Sciatic nerve (tissue), 2 donors: ENCODE results near the gene BASP1. TPM values are rescaled to one million over a fixed set of nuclear protein-coding genes. Genes with fewer than 3 reads are reported as not detected.
A peak's percentile ranks its signal among the peaks of the same experiment; 100 is the strongest.
"Not testable (repeated sequence)": the region's sequence is repeated elsewhere in the genome, so short reads cannot be mapped to it uniquely, and the experiment has no call there.

Experiments
- ATAC-seq: fragments of 200-7000 bp; cut with Tn5 transposase; one replicate; pipeline ENCODE4 v1.9.1; 2020; ENCODE audit warnings: mild to moderate bottlenecking, moderate library complexity
- DNase-seq: peaks from one replicate; pipeline ENCODE4 v3.0.0-alpha.2; 2020; ENCODE audit warnings: low spot score
- intact Hi-C: fragments of 100-400 bp; cut with DNase I; formaldehyde crosslinking; loops from one replicate; pipeline ENCODE4 v1.14.2; 2022
- total RNA-seq: library from RNA; stranded (reverse); fragmentation: NEBNext Ultra II Directional; extraction: Animal tissue kit (Norgen Biotek cat#: 25700); gene quantifications from one replicate; pipeline ENCODE4 v1.2.1, GENCODE V29; 2021
- donor health status: DM: no; HTN: no; CAD: no.
- donor health status: DM: no; HTN: no; CAD: no.

BASP1 gene
- total RNA-seq, 1 donor from 2014 or later = 26.8 TPM

DNA sequence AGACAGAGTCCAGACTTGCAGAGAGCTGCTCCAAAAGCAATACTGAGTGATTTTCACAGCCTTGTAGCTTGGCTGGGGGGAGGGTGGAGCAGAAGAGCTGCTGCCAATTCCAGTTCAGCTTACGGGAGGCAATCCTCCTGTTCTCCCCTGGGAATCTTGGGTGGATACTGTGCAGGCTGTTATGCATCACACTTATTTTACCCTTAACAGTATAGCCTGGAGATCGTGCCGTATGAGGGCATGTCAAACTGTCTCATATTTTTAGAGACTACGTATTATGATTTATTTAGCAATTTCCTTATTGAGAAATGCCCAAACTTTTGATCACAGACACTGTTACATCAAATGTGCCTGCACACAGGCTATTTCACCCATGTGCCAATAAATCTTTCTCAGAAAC, 85.2 kb downstream of the BASP1 start:
- no peak for DNase-seq
- intact Hi-C loops = no loop called here
- peak; percentile 47 for ATAC-seq

DNA sequence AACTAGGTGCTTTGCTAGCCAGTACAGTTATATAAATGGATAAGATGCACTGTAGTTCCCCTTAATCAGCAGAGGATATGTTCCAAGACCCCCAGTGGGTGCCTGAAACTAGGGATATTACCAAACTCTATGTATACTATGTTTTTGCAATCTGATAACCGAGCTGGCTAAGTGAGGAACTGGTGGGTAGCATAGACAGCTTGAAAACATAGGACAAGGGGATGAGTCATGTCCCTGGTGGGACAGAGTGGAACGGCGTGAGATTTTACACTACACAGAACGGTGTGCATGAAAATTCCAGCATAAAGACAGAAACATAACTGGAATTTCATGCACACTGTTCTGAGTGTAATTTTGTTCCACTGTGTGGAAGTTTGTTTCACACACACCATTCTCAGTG, 86.9 kb downstream of the BASP1 start:
- DNase-seq (no peak), ATAC-seq (peak; percentile 19)
- intact Hi-C loops = no loop called here

DNA sequence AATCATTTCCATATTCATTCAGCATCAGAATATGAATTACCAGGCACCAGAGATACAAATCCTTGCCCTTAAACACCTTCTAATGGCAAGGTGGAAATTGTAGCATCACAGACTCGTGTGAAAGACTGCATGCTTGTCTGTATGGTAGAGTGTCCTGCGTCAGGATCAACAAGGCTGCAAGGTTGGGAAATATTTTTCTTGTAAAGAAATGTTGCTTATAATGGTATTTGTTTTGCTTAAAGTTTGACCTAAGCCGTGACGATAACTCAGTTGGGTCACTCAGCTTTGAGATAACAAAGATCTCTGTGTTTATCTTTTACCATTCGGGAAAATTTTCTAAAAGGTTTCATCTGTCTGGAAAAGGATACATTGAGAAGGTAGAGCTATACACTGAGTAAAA, 87.6 kb downstream of the BASP1 start:
- intact Hi-C loops = no loop called here
- ATAC-seq (no peak), DNase-seq (no peak)

DNA sequence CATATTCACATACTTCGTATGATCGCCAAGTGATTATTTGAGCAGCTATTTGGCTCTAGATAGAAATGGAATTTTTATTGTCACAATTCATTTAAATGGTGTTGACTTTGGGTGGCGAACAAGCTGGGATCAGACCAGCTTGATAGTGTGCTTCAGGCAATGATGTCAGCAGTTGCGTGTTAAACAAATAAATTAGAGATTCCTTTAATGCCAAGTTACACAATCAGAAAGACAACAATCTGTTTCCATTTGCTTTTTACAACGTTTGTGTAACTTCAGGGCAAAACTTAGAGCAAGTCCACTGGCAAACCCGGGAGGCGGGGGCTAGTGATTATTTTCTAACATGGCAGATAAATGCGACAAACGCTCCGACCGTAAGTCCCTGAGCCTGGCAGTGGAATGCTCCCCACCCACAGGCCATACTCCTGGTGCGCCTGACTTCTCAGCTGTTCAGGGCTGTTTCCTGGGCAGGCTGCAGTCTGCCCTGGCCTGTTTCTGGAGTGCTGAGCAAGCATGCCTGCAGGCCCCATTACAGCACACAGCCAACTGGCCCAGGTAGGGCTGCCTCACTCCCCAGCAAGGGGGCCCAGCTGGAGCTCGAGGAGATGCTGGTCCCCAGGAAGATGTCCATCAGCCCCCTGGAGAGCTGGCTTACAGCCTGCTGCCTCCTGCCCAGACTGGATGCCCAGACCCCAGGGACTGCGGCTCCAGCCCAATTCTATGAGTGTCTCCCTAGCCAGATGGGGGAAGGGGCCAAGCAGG, 88.7 kb downstream of the BASP1 start:
- ATAC-seq (peak; percentile 88), DNase-seq (peak; percentile 64)
- intact Hi-C loops = no loop called here

DNA sequence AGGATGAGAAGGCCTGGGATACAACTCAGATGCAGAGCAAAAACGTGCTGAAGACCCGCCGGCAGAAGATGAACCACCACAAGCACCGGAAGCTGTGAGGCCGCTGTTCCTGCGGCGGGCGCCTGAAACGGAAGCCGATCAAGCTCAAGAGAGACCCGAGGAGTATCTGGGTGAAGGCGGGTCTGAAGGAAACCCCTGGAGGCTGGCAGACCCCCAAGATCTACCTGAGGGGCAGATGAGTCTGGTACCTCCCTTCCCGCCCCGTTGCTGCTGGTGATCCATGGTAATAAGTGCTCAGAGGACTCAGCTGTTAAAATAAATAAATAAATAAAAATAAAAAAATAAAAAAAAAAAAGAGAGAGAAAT, 89.3 kb downstream of the BASP1 start:
- ATAC-seq = no peak
- DNase-seq = no peak
- intact Hi-C loops = no loop called here

DNA sequence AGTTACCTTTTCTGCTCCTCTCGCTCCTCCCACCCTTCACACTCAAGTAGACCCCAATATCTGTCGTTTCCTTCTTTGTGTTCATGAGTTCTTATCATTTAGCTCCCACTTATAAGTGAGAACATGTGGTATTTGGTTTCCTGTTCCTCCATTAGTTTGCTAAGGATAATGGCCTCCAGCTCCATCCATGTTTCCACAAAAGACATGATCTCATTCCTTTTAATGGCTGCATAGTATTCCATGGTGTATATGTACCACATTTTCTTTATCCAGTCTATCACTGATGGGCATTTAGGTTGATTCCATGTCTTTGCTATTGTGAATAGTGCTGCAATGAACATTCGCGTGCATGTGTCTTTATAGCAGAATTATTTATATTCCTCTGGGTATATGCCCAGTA, 90.0 kb downstream of the BASP1 start:
- DNase-seq, ATAC-seq, intact Hi-C loops: not testable (repeated sequence)

DNA sequence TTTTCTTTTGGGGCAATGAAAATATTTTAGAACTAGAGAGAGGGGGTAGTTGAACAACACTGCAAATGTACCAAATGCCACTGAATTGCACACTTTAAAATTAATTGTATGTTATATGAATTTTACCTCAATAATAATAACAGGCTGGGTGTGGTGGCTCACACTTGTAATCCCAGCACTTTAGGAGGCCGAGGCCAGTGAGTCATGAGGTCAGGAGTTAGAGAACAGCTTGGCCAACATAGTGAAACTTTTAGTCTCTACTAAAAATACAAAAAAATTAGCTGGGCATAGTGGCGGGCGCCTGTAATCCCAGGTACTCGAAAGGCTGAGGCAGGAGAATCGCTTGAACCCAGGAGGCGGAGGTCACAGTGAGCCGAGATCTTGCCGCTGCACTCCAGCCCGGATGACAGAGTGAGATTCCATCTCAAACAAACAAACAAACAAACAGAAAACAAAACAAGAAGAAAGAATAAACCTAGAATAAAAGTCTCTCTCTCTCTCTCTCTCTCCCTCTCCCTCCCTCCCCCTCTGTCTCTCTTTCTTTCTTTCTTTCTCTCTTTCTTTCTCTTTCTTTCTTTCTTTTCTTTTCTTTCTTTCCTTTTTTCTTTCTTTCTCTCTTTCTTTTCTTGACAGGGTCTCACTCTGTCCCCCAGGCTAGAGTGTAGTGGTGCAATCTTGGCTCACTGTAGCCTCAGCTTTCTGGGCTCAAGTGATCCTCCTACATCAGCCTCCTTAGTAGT, 91.1 kb downstream of the BASP1 start:
- intact Hi-C loops = no loop called here
- ATAC-seq (no peak), DNase-seq (no peak)

DNA sequence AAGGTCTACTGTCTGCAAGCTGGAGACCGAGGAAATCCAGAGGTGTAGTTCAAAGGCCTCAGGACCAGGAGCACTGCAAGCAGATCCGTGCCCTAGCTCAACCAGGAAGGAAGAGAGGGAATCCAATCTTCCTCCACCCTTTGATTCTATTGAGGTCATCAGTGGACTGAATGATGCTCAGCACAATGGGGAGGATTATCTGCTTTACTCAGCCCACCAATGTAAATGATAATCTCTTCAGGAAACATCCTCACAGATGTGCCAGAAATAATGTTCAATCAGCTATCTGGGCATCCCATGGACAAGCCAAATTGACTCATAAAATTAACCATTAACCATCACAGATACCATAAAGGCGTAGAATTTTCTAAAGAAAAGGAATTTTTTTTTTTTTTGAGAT, 92.0 kb downstream of the BASP1 start:
- DNase-seq (no peak), ATAC-seq (no peak)
- intact Hi-C loops = no loop called here

DNA sequence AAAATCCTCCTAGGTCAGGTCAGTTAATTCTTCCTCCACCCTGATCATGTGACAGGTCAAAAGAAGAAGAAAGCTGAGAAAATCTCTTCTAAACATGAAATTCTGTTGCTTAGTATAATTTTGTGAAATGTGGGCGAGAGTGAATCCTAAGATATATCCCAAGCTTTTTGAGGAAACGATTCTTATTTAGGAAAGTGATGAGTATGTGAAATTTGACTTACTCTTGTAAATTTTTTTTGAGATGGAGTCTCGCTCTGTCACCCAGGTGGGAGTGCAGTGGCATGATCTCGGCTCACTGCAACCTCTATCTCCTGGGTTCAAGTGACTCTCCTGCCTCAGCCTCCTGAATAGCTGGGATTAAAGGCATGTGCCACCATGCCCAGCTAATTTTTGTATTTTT, 93.1 kb downstream of the BASP1 start:
- DNase-seq, ATAC-seq, intact Hi-C loops: not testable (repeated sequence)

DNA sequence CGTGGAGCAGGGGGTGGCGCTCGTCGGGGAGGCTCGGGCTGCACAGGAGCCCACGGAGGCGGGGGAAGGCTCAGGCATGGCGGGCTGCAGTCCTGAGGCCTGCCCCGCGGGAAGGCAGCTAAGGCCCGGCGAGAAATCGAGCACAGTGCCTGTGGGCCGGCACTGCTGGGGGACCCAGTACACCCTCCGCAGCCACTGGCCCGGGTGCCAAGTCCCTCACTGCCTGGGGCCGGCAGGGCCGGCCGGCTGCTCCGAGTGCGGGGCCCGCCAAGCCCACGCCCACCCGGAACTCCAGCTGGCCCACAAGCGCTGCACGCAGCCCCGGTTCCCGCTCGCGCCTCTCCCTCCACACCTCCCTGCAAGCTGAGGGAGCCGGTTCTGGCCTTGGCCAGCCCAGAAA, 94.4 kb downstream of the BASP1 start:
- ATAC-seq, intact Hi-C loops, DNase-seq: not testable (repeated sequence)

DNA sequence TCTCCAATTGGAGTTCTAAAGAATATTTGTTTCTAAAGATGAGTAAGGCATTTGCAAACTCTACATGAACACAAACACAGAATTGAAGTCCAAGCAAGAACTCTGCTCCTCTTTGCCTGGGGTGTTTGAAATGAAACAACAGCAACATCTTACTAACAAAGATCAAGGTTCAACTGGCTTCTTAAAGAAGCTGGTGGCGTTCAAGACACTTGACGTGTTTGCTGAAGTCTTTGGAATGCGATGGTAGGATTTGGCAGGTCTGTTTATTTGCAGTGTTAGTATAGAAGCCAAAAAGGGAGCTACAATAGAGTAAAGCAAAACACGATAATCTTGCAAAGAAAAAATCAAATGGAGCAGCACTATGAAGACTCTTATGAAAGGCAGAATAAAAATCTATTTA, 94.9 kb downstream of the BASP1 start:
- ATAC-seq (no peak), DNase-seq (no peak)
- intact Hi-C loops = no loop called here

DNA sequence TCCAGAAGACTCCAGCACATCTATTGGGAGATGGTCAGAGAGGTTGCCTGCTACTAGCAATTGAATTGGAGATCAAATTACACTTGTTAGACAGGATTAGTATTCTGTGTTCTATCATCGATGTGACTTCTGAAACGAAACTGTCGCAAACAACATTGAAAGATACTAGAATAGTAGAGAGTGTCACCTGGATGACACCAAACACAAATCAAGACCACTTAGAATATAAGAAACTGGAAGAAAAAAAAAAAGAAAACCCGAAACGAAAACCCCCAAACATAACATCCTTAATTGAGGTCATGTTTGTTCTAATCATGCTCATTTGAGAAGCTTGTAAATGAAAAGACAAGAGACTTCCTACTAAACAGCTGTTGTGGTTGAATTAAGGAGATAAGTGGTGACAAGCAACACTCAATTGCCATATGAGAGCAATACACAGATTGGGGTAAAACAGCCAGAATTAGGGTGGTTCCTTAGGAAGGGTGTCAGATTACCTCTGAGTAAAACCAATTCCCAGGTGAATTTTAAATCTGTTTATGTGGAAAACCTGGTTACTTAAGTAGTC, 97.6 kb downstream of the BASP1 start:
- intact Hi-C loops = no loop called here
- DNase-seq (no peak), ATAC-seq (no peak)

DNA sequence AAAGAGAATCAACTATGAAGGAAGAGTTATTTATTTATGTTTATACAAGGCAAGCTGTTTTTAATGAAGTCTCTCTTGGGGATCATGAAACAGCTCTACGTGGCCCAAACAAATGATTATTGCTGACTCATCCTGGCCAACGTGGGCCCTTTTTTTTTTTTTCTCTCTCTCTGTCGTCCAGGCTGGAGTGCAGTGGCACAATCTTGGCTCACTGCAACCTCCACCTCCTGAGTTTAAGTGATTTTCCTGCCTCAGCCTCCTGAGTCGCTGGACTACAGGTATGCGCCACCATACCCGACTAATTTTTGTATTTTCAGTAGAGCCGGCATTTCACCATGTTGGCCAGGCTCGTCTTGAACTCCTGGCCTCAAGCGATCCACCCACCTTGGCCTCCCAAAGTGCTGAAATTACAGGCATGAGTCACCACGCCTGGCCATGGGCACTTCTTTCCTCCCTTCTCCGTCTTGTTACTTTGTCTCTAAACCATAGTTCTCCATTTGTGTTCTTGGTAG, 98.3 kb downstream of the BASP1 start:
- ATAC-seq (peak; percentile 57), DNase-seq (no peak)
- intact Hi-C loops = no loop called here

DNA sequence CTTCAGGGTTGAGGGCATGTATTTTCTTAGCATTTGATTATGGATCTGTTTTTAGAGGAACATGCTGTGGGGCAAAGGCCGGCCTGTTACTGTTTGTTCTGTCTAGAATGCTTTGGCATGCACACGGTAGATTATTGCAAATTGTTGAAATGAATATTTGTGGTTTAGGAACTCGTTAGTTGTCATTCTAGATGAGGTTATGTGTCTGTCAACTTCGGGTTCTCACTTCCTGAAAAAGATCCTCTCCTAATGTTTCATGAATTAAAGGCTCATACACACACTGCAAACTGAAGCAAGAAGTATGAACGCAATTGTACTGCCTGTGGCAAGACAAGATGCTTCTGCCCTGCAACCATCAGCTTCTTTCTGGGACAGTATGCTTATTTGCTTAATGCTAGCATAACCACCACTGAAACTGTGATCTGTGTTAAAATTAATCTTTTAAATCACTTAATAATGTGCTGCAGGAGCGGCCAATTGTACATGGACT, 99.6 kb downstream of the BASP1 start:
- ATAC-seq = peak; percentile 78
- intact Hi-C loops = no loop called here
- DNase-seq = no peak

DNA sequence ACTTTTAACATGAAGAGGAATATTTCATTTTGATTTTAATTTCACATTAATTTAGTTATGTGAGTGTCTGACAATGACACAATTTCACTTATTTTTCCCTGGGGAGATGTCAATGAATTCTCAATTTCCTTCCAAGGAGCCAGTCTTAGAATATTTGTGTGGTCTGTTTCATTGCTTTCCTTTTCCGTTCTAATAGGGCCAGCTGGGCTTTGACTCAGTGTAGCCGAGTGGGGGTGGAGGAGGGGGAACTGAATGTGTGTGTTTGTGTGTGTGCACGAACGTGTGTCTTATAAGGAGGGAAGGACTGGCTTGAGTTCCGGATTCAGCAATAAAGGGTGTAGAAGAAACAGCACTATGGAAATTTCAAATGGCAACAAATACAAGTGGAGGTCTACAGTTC, 100.0 kb downstream of the BASP1 start:
- DNase-seq = no peak
- peak; percentile 54 for ATAC-seq
- intact Hi-C loops = no loop called here

DNA sequence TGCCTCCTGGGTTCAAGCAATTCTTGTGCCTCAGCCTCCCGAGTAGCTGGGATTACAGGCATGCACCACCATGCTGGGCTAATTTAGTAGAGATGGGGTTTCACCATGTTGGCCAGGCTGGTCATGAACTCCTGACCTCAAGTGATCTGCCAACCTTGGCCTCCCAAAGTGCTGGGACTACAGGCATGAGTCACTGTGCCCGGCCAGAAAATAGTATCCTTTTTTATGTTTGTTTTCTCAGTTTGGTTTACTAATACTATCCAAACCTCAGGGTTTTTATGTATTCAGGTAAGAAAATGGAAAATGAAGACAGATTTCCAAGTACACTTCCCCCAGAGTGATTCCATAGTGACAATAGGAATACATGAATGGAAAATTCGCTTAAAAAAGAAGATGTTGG, 101.7 kb downstream of the BASP1 start:
- intact Hi-C loops, DNase-seq, ATAC-seq: not testable (repeated sequence)

DNA sequence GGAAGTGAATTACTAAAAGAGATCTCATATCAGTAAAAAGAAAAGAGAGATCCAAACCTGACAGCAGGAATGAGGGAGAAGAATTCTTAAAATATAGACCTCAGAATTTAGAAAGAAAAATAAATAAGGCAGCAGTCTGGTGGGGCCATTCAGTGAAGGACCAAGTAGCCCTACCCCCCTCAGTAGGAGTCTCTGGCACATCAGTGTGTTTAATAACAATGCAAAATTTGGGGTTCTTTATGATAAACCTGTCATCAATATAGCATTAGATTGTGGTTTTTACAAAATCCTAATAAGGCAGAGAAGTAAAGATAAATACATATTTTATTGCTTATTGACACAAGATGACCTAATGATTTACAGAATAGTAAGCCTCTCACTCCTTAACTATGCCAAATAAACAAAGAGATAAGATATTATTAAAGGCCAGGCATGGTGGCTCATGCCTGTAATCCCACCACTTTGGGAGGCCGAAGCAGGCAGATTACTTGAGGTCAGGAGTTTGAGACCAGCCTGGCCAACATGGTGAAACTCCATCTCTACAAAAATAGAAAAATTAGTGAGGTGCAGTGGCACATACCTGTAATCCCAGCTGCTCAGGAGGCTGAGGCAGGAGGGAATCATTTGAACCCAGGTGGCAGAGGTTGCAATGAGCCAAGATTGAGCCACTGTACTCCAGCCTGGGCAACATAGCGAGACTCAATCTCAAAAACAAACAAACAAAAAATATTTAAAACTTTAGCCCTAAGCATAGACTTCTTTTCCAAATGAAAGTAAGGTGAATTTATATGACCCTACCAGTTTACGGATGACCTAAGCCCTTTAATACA, 108.6 kb downstream of the BASP1 start:
- no peak for ATAC-seq
- DNase-seq = no peak
- intact Hi-C loops = no loop called here
